GM12878 (cell line): Measurements from ENCODE around the gene CCP110. TPM values are rescaled to one million over a fixed set of nuclear protein-coding genes. Genes with fewer than 3 reads are reported as not detected.

Experiments
- BHLHE40 ChIP-seq, 2 experiments: fragments of 450-650 bp in 1 of 2; IDR thresholded peaks; 2 replicates each; pipeline ENCODE4 v1.6.1; 2011 to 2017; ENCODE audit warnings: low read depth in 2 of 2, borderline replicate concordance in 1 of 2, improper control_type of control experiment in 1 of 2, low read length in 1 of 2, mild to moderate bottlenecking in 1 of 2
- CHD1 ChIP-seq: IDR thresholded peaks from 2 replicates; pipeline ENCODE4 v1.6.1; 2012; ENCODE audit warnings: low read depth, low read length, improper control_type of control experiment
- CREB1 ChIP-seq: IDR thresholded peaks from 2 replicates; pipeline ENCODE4 v1.6.1; 2012; ENCODE audit warnings: low read depth, mild to moderate bottlenecking, inconsistent platforms
- E2F4 ChIP-seq: IDR thresholded peaks from 2 replicates; pipeline ENCODE4 v1.6.1; 2012; ENCODE audit warnings: low read depth, low read length, improper control_type of control experiment
- EGR1 ChIP-seq, 2 experiments: IDR thresholded peaks; 1 replicate in 1 of 2; 2 replicates in 1 of 2; pipeline ENCODE4 v1.6.1; 2011 to 2012; ENCODE audit warnings: low read depth in 2 of 2, low read length in 2 of 2, borderline replicate concordance in 1 of 2, mild to moderate bottlenecking in 1 of 2, moderate library complexity in 1 of 2
- HSF1 ChIP-seq: fragments of 150-350 bp; IDR thresholded peaks from 2 replicates; pipeline ENCODE4 v1.6.1; 2014; ENCODE audit warnings: mild to moderate bottlenecking, low read depth, low read length
- IRF3 ChIP-seq: fragments of 450-650 bp; IDR thresholded peaks from 2 replicates; pipeline ENCODE4 v1.6.1; 2014; ENCODE audit warnings: mild to moderate bottlenecking
- MTA2 ChIP-seq: fragments of 450-650 bp; IDR thresholded peaks from 2 replicates; pipeline ENCODE4 v1.6.1; 2016; ENCODE audit warnings: low read depth, mild to moderate bottlenecking, moderate library complexity
- NFIC ChIP-seq: IDR thresholded peaks from 2 replicates; pipeline ENCODE4 v1.6.1; 2012; ENCODE audit warnings: low read depth, mild to moderate bottlenecking, inconsistent platforms, low read length, moderate library complexity
- NRF1 ChIP-seq: conservative IDR thresholded peaks from 2 replicates; pipeline ENCODE4 v1.6.1; 2011; ENCODE audit warnings: mild to moderate bottlenecking, low read depth, low read length, improper control_type of control experiment
- PAX8 ChIP-seq: fragments of 450-650 bp; IDR thresholded peaks from 2 replicates; pipeline ENCODE4 v1.6.1; 2017; ENCODE audit warnings: mild to moderate bottlenecking, moderate library complexity
- RUNX3 ChIP-seq: IDR thresholded peaks from 2 replicates; pipeline ENCODE4 v1.6.1; 2012; ENCODE audit warnings: low read length, inconsistent platforms
- SIN3A ChIP-seq: IDR thresholded peaks from 2 replicates; pipeline ENCODE4 v1.6.1; 2012; ENCODE audit warnings: low read depth, low read length, improper control_type of control experiment
- SIX5 ChIP-seq: IDR thresholded peaks from 2 replicates; pipeline ENCODE4 v1.6.1; 2011; ENCODE audit warnings: mild to moderate bottlenecking, low read depth, low read length, moderate library complexity; ENCODE audit not compliant: severe bottlenecking
- TCF12 ChIP-seq: IDR thresholded peaks from 2 replicates; pipeline ENCODE4 v1.6.1; 2011; ENCODE audit warnings: low read depth, mild to moderate bottlenecking, low read length
- ZBTB33 ChIP-seq: fragments of 450-650 bp; IDR thresholded peaks from 2 replicates; pipeline ENCODE4 v1.6.1; 2017; ENCODE audit warnings: mild to moderate bottlenecking
- ZBTB40 ChIP-seq: fragments of 450-650 bp; IDR thresholded peaks from 2 replicates; pipeline ENCODE4 v1.6.1; 2016; ENCODE audit warnings: mild to moderate bottlenecking, moderate library complexity, borderline replicate concordance
- polyA plus RNA-seq, 11 experiments: library from polyadenylated mRNA; depleted of rRNA in 4 of 11; unstranded in 6 of 11; stranded (reverse) in 5 of 11; fragments of >200 nt; fragmentation: Nextera tagmentation in 4 of 11; fragmentation: Illumina TruSeq in 1 of 11; extraction: Ambion mirVana in 4 of 11; extraction: Trizol in 1 of 11; gene quantifications; 1 replicate in 1 of 11; 2 replicates in 10 of 11; pipeline versions ENCODE4 v1.2.1 to v1.2.3, GENCODE V29; 2011 to 2016; ENCODE audit warnings: inconsistent platforms in 2 of 11, missing spikeins in 2 of 11, low read depth in 1 of 11
- total RNA-seq, 4 experiments: library from RNA; depleted of rRNA in 3 of 4; stranded (reverse); fragments of >200 nt in 3 of 4; fragmentation: Illumina TruSeq in 1 of 4; extraction: Trizol in 1 of 4; gene quantifications; 2 replicates each; pipeline versions ENCODE4 v1.2.1 to v1.2.3, GENCODE V29; 2013 to 2021

The CCP110 gene
- total and polyA plus RNA-seq, 10 of the 15 experiments (the other 5 are each of a cell fraction or from before 2014, with no cell fraction given): 6.4 to 38.1 (median 26.7) TPM

DNA sequence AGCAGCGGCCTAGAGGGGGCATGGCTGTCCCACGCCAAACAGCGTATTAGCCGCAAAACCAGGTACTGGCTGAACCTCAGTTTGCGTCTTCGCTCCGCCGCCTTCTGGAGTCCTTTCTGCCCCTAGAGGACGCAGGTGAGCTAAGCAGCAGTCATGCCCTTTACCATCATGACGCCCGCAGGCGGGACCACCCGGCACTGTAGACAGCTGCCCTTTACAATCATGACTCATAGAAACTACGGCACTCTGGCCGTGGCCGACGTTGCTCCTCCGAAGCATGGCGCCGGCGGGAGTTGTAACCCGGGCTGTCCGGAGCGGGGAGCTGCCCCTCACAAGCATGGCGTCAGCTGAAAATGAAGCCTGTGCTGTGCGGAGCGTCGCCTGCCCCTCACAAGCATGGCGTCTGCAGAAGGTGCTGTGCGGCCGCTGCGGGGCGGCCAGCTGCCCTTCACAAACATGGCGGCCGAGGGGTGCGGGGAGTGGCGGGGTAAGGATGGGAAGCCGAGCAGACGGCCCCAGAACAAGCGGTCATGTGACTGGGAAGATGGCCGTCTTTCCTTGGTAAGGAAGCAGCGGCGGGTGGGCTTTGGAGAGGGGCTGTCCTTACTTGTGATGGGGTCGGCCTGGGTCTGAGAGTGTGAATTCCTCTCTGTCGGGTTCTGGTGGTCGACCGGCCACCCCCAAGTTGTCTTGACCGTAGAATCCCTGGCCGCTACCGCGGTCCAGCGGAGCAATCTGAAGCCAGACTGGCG lies 31.6 kb downstream of the CCP110 start, which contains the start of gene VPS35L (continued):
- TF ChIP-seq IRF3 (no peak), TCF12 (peak; percentile 64; the same call in 1 of the 2 replicates), ZBTB33 (no peak), RUNX3 (peak; percentile 72), ZBTB40 (0 out of 2 replicates have a peak, but pooled peaks have one; percentile 11), BHLHE40 (IDR thresholded peaks at IDR 0.05; ENCODE audit: borderline replicate concordance in 1 of 2, low read depth in 2 of 2, low read length in 1 of 2) (peak; percentile 39 to 72; a peak in 2 of 4 replicates), E2F4 (peak; percentile 54; the same call in 1 of the 2 replicates), NRF1 (0 out of 2 replicates have a peak, but pooled peaks have one; percentile 8), EGR1 (IDR thresholded peaks at IDR 0.05; ENCODE audit: borderline replicate concordance in 1 of 2, low read depth in 2 of 2, low read length in 2 of 2) (no peak), HSF1 (no peak; the same call in 1 of the 2 replicates), NFIC (no peak), SIX5 (peak; percentile 85), SIN3A (0 out of 2 replicates have a peak, but pooled peaks have one; percentile 45), MTA2 (peak; percentile 58), PAX8 (no peak), CREB1 (peak; percentile 94), CHD1 (no peak)
